Measurements from ENCODE around the gene ZNF727. TPM values are rescaled to one million over a fixed set of nuclear protein-coding genes. Genes with fewer than 3 reads are reported as not detected.
"Not testable (repeated sequence)": the region's sequence is repeated elsewhere in the genome, so short reads cannot be mapped to it uniquely, and the experiment has no call there.

The ZNF727 gene
- total RNA-seq, 1 donor from 2014 or later = 0.53 TPM

DNA sequence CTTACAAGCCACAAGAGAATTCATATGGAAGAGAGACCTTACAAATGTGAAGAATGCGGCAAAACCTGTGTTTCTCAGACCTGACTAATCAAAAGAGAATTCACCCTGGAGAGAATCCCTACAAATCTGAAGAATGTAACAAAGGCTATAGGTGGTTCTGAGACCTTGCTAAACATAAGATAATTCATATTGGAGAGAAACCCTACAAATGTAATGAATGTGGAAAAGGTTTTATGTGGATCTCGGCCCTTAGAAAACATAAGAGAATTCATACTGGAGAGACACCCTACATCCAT lies 33.4 kb downstream of the ZNF727 start:
- DNase-seq (ENCODE audit: low read depth) (no peak), FAIRE-seq (no peak)
- Histone ChIP-seq H3K27me3 (ENCODE audit: control insufficient read depth, insufficient read depth, low read length) (no peaks in the 10 kb centered on the region), H3K36me3 (ENCODE audit: control insufficient read depth, insufficient read depth, low read length) (no peaks in the 10 kb centered on the region), H3K4me3 (ENCODE audit: low read depth, low read length) (no peak overlapping the region)
- TF ChIP-seq, protein P1, sequence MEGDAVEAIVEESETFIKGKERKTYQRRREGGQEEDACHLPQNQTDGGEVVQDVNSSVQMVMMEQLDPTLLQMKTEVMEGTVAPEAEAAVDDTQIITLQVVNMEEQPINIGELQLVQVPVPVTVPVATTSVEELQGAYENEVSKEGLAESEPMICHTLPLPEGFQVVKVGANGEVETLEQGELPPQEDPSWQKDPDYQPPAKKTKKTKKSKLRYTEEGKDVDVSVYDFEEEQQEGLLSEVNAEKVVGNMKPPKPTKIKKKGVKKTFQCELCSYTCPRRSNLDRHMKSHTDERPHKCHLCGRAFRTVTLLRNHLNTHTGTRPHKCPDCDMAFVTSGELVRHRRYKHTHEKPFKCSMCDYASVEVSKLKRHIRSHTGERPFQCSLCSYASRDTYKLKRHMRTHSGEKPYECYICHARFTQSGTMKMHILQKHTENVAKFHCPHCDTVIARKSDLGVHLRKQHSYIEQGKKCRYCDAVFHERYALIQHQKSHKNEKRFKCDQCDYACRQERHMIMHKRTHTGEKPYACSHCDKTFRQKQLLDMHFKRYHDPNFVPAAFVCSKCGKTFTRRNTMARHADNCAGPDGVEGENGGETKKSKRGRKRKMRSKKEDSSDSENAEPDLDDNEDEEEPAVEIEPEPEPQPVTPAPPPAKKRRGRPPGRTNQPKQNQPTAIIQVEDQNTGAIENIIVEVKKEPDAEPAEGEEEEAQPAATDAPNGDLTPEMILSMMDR (IDR thresholded peaks at IDR 0.05; ENCODE audit: insufficient read depth, low read length, severe bottlenecking) = no peak

DNA sequence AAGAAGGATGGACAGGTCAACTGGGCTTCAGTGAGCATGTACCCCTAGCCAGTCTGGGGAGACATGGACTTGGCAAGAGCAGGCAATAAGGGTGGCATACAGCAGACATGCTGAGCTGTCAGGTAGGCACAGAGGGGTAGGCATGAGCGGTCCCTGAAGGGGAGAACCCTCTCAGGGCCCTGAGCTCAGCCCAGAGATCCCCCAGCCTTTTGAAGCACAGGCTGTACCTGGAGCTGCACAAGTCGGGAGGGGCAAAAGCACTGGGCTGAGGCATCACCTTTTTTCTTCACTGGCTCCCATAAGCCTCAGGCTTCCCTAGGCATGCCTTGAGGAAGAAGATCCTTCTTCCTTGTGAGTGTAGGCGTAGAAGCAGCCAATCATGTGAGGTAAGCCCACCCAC lies 42.3 kb downstream of the ZNF727 start:
- TF ChIP-seq, protein P1 (IDR thresholded peaks at IDR 0.05; ENCODE audit: insufficient read depth, low read length, severe bottlenecking) = no peak
- no peaks in the 10 kb centered on the region for H3K27me3 ChIP-seq (ENCODE audit: control insufficient read depth, insufficient read depth, low read length)
- FAIRE-seq = no peak
- DNase-seq (ENCODE audit: low read depth) = no peak
- H3K36me3 ChIP-seq (ENCODE audit: control insufficient read depth, insufficient read depth, low read length) = no peaks in the 10 kb centered on the region
- H3K4me3 ChIP-seq (ENCODE audit: low read depth, low read length) = no peak overlapping the region

DNA sequence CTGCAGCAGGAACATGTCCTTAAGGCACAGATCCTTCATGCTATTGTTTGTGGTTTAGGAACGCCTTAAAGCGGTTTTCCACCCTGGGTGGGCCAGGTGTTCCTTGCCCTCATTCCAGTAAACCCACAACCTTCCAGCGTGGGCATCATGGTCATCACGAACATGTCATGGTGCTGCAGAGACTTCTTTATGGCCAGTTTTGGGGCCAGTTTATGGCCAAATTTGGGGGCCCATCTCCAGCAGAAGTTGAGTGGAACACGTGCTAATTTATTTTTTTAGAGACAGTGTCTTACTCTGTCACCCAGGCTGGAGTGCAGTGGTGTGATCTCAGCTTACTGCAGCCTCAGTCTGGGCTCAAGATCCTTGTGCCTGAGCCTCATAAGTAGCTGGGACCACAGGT lies 43.6 kb downstream of the ZNF727 start:
- not testable (repeated sequence) for H3K36me3 ChIP-seq (ENCODE audit: control insufficient read depth, insufficient read depth, low read length); FAIRE-seq; DNase-seq (ENCODE audit: low read depth); H3K27me3 ChIP-seq (ENCODE audit: control insufficient read depth, insufficient read depth, low read length); H3K4me3 ChIP-seq (ENCODE audit: low read depth, low read length)

Other genes with a start within 250 kb of the ZNF727 start
- gene ZNF722, start 46.6 kb upstream of the ZNF727 start, total RNA-seq = not detected in 2 replicates
- not detected in 2 replicates for gene ZNF735, start 161.8 kb downstream of the ZNF727 start, total RNA-seq
- not detected in 2 replicates for gene ZNF679, start 183.0 kb downstream of the ZNF727 start, total RNA-seq

Measured in bronchial epithelial cell (primary cell).